ENCODE results near the gene PRSS3.

- TF ChIP-seq POLR2A (IDR thresholded peaks at IDR 0.05; ENCODE audit: low read depth, low read length) (no peak), POLR2AphosphoS5 (IDR thresholded peaks at IDR 0.05; ENCODE audit: low read depth, low read length) (no peak), PAX5 (IDR thresholded peaks at IDR 0.05; ENCODE audit: insufficient read depth, low read length, severe bottlenecking) (no peak), TAF1 (IDR thresholded peaks at IDR 0.05; ENCODE audit: low read depth, low read length) (no peak)
Measured at GRCh38 chr9:33837138-33837537, 41.8 kb downstream of the PRSS3 start.

All from GM12891 (cell line).